ENCODE results near the gene PLPPR3. TPM values are rescaled to one million over a fixed set of nuclear protein-coding genes. Genes with fewer than 3 reads are reported as not detected.

Gene PLPPR3, protein sequence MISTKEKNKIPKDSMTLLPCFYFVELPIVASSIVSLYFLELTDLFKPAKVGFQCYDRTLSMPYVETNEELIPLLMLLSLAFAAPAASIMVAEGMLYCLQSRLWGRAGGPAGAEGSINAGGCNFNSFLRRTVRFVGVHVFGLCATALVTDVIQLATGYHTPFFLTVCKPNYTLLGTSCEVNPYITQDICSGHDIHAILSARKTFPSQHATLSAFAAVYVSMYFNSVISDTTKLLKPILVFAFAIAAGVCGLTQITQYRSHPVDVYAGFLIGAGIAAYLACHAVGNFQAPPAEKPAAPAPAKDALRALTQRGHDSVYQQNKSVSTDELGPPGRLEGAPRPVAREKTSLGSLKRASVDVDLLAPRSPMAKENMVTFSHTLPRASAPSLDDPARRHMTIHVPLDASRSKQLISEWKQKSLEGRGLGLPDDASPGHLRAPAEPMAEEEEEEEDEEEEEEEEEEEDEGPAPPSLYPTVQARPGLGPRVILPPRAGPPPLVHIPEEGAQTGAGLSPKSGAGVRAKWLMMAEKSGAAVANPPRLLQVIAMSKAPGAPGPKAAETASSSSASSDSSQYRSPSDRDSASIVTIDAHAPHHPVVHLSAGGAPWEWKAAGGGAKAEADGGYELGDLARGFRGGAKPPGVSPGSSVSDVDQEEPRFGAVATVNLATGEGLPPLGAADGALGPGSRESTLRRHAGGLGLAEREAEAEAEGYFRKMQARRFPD
- total RNA-seq: not detected
- long read RNA-seq: 0 reads

DNA sequence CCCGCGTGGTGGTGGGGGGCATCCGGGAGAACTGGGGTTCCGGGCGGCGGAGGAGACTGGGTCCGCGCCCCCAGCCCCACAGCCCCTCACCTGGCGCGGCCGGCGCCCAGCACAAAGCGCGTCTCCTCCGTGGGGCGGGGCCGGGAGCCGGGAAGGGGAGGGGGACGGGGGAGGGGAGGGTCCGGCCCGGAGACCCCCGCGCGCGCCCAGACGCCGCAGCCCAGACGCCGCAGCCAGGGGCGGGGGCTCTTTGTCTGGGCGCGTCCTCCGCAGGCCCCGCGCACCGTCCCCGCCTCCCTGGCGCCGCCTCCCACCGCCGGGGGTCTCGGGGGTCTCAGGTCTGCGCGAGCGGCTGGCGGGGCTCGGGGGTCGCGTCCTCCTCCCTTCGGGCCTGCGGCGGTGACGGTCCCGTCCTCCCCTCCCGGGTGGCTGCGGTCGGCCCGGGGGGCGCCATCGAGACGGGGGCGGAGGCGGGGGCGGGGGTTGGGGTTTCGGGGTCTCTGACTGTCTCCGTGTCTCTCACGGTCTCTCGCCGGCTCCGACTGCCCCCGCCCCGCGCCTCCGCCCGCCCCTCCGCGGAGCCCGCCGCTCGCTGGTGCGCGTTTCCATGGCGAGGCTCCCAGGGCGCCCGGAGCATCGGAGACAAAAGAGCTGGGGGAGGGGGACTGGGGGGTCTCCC lies at the start of gene PLPPR3:
TSS of gene PLPPR3 (minus strand) at position 131 of the 679 bp plus-strand sequence. CDS start 396 bp downstream, outside the sequence.
- no peak for DNase-seq (ENCODE audit: low spot score)

DNA sequence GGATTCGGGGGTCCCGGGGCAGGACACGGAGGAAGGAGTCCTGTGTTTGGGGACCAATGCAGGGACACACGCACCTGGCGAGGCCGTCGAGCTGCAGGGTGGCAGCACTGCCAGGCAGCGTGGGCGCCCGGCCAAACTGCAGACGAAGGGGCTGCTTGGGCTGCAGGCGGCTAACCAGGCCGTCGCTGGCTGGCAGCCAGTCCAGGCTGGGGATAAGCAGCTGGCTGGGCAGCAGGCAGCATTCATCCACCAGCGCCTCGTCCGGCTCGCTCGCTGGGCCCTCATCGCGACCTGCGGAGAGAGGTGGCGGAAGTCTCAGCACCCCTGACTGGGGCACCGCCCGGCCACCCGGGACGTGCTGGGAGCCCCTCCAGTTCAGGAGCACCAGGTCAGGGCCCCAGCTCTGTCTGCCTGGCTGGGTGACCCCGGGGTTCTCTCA lies 49.2 kb upstream of the PLPPR3 start:
- no peak for DNase-seq (ENCODE audit: low spot score)

DNA sequence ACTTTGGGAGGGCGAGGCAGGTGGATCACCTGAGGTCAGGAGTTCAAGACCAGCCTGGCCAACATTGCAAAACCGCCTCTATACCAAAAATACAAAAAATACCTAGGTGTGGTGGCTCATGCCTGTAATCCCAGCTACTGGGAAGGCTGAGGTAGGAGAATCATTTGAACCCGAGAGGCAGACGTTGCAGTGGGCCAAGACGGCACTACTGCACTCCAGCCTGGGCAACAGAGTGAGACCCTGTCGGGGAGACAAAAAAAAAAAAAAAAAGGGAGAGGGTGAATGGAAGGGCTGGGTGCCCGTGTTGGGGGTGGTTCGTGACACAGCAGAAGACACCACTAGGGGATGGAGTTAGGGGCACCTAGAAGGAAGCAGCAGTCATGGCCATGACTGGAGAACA lies 48.6 kb upstream of the PLPPR3 start:
- DNase-seq (ENCODE audit: low spot score): no peak

DNA sequence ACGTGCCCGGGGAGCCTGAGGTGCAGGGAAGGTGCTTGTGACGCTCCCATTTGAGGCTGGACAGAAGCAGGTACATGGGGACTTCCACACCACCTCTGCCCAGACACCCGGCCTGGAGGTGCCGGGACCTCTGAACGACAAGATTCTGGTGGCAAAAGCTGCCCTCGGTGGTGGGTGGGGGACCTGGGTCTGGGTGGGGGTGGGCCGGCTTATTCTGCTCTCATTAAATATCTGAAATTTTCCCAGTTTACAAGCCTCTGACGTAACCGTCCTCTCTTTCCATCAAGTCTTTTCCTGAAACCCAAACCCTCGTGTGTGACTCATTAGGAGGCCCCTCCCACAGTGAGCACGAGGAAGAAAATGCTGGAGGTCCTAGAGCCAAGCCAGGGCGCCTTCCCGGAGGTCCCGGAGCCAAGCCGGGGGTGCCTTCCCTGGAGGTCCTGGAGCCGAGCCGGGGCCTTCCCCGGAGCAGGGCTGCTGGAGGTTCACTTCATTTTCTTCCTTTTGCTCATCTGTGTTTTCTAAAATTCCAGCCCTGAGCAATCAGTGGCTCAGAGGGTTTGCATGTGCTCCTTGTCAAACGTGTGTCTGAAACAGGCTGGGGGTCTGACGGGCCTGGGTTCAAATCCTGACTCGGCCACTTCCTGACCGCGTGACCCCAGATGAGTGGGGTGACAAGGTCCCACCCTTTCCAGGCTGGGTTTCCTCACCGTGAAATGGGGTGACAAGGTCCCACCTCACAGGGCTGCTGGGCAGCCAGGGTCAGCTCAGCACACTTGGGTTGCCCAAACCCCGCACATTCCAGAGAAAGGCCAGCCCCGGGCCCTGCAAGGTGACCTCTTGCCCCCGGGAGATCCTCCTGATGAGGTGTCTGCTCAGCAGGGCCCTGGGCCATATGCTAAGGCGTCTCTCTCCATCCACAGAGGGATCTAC lies 47.8 kb upstream of the PLPPR3 start:
- DNase-seq (ENCODE audit: low spot score): no peak

DNA sequence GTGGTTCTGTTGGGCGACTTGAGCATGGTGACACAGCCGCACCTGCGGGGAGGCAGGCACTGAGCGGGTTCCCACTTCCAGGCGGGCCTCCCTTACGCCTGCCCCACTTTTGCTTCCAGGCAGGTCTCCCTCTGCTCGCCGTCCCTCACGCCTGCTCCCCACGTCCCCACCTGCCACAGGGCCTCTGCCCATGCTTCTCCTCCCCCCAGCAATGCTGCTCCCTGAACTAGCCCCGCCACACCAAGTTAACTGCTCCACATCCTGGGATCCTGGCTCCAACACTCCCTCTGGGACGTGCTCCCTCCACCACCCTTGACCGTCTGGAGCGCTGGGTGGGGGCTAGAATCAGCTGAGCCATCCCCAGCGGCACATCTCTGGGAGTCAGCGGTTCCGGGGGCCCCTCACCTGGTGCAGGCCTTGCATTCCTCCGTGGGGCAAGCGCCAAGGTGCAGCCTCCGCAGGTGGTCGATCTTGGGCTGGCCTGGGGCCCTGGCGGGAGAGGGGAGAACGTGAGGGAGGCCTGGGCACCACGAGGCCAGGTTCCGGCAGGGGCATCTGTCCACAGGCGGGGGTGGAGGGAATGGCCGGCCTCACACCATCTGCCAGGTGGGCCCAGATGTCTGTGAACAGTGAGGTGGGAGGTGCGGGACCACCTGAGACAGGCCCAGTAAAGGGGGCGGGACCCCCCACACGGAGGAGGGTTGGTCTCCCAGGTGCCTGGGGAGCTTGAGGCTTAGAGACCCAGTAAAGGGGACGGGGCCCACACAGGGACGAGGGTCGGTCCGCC lies 46.9 kb upstream of the PLPPR3 start:
- DNase-seq (ENCODE audit: low spot score): no peak

DNA sequence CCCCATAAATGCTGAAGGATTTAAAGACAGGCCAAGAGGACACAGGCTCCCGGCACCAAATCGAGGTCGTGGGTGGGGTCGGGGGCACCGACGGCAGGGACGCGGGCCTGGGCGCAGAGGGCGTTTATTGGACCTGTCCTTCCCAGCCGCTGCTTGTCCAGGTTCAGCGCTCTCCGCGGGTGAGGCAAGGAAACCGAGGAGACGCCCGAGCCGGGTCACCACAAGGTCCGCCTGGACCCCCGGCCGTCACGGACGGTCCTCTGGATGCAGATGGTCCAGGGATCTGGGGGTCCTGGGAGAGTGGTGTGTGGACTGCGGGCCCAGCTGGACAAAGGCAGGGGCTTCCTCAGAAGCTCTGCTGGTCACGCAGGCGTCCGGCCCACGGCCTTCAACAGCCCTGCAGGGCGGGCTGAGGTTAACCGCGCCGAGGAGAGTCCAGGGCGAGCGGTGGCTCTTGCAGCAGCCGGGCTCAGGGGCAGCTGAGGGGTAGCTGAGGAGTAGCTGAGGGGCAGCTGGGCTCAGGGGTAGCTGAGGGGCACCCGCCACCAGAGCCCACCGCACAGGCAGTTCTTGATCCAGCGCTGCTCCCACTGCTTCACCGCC lies 46.2 kb upstream of the PLPPR3 start:
- no peak for DNase-seq (ENCODE audit: low spot score)

DNA sequence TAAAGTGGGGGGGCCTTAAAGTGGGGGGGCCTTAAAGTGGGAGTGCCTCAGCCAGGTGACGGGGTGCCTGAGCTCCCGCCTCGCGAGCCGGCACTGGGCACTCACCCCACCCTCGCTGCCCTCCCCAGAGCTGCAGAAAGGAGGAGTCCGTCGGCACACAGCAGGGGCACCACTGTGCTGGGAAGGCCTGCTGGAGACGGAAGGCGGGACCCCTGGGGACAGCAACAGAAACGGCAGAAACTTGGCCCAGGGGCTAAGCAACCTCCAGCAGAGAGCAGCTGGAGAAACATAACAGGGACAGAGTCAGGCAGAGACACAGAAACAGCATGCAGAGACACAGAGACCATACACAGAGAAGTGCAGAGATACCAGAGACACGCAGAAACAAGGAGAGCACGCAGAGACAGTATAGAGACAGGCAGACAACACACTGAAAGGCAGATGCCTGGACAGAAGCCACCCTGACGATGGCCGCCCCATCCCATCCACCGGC lies 45.6 kb upstream of the PLPPR3 start:
- DNase-seq (ENCODE audit: low spot score): no peak

DNA sequence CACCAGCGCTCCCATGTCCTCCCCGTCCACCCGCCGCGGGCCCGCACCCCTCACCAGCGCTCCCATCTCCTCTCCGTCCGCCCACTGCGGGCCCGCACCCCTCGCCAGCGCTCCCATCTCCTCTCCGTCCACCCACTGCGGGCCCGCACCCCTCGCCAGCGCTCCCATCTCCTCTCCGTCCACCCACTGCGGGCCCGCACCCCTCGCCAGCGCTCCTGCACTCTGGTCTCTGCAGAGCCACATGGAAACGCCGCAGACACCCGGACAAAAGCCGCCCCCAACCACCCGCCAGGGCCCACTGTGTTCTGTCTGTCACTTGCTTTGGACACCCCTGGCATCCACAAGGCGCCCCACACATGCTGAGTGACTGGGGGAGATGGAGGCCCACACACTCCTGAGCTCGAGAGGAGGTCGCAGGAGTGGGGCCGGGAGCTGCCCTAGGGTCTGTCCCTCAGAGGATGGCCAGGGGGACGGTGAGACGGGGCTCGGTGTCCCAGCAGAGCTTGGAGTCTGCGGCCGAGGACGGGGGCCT lies 45.1 kb upstream of the PLPPR3 start:
- no peak for DNase-seq (ENCODE audit: low spot score)

DNA sequence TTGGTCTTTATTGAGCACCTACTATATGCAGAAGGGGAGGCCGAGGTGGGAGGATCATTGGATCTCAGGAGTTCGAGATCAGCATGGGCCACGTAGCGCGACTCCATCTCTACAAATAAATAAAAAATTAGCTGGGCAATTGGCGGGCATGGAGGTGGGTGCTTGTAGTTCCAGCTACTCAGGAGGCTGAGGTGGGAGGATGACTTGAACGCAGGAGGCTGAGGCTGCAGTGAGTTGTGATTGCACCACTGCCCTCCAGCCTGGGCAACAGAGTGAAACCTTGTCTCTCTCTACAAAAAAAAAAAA lies 41.5 kb upstream of the PLPPR3 start:
- DNase-seq (ENCODE audit: low spot score): no peak

DNA sequence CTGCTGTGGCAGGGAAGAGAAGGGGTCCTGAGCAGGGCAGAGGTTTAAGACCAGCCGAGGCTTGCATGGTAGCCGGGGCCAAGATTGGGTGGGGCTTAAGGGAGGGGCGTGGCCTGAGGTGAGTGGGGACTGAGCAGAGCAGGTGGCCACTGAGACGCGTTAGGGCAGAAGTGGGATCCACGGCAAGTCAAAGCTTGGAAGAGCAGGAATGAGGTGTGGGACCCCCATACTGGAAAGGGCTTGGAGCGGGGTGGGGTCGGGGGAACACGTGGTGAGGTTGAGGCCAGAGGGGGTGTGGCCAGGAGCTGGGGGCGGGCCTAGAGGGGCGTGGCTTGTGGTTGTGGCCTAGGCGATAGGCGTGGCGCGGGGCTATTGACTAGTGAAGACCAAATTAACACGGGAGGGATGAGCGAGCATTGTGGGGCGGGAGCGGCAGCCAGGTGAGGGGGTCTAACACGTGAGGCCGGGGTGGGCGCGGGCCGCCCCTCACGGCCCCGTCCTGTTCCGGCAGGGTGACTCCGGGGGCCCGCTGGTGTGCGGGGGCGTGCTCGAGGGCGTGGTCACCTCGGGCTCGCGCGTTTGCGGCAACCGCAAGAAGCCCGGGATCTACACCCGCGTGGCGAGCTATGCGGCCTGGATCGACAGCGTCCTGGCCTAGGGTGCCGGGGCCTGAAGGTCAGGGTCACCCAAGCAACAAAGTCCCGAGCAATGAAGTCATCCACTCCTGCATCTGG lies 41.0 kb upstream of the PLPPR3 start:
- DNase-seq (ENCODE audit: low spot score): no peak

DNA sequence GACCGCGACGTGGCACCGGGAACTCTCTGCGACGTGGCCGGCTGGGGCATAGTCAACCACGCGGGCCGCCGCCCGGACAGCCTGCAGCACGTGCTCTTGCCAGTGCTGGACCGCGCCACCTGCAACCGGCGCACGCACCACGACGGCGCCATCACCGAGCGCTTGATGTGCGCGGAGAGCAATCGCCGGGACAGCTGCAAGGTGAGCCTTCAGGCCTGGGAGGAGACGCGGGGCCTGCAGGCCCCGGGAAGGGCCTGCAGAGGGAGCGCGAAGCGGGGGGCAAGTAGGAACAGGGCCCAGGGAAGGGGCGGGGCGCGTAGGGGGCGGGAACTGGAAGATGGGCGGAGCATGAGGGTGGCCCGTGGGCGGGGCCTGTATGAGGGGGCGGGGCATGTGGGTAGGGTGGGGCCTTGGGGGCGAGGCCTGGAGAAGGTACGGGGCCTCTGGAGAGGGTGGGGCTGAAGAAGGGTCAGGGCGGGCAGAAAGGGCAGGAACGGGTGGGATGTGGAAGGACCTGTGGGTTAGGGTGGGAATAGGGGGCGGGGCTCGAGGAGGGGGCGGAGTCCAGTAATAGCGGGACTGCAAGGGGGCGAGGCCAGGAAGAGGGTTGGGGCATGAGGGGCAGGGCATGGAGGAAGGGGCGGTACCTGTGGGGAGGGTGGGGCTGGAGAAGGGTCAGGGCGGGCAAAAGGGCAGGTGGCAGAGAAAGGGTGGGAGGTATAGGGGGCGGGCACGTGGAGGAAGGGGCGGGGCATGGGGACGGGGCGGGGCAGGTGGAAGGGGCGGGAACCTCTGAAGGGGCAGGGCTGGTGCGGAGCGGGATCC lies 40.2 kb upstream of the PLPPR3 start:
- no peak for DNase-seq (ENCODE audit: low spot score)

DNA sequence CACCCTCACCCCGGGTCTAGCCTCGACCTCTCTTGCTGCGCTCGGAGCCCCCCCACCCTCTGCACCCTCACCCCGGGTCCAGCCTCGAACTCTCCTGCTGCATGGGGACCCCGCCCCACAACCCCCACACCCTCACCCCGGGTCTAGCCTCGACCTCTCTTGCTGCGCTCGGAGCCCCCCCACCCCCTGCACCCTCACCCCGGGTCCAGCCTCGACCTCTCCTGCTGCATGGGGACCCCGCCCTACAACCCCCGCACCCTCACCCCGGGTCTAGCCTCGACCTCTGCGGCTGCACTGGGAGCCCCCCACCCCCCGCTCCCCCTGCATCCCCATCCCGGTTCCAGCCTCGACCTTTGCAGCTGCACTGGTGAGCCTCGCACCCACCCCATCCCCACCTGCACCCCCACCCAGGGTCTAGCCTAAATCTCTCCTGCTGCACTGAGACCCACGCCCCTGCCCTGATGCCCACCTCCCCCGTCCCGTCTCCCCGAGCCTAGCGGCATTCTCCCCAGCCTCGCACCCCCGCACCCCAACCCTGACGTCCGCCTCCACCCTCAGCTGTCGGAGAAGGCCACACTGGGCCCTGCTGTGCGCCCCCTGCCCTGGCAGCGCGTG lies 39.5 kb upstream of the PLPPR3 start:
- DNase-seq (ENCODE audit: low spot score): no peak

DNA sequence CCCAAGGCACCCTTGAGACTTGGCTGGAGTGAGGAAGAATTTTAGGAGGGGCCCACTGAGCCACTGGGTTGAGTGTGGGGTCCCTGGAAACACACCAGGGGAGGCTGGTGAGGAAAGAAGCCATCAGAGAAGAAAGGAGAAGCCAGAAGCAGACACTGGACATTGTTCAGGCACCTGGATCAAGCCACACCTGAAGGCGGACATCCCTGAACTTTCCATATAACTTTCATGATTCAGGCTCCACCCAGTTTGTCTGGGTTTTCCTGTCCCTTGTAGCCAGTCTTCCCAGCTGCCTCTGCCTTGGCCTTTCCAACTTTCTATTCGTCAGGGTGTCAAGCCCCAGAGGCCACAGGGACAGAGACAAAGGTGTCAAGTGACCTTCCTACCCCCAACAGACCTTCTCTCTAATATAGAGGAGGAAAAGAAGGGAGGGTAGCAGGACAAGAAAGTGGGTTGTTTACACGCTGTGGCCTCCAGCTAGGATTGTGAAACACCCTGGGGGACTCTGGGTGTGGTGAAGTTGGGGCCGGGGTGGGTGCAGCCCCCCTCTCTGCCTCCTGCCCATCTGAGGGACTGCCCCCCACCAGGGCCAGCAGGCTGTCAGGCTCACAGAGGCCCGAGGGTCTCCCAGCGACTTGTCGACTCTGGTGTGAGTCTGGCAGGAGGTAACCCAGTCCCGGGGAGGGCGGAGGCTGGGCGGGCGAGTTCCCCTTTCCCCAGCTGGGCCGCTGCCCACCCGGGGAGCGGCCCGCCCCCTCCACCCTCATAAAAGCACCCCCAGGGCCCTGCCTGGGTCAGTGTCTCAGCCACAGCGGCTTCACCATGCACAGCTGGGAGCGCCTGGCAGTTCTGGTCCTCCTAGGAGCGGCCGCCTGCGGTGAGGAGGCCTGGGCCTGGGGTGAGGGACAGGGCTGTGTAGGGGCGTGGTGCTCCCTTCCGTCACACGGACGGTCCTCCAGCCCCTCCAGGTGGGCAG lies 37.4 kb upstream of the PLPPR3 start, which contains the start of gene CFD:
TSS of gene CFD (plus strand) at position 797 of the 976 bp plus-strand sequence. CDS start at position 823, 26 bp downstream.
- DNase-seq (ENCODE audit: low spot score): no peak

DNA sequence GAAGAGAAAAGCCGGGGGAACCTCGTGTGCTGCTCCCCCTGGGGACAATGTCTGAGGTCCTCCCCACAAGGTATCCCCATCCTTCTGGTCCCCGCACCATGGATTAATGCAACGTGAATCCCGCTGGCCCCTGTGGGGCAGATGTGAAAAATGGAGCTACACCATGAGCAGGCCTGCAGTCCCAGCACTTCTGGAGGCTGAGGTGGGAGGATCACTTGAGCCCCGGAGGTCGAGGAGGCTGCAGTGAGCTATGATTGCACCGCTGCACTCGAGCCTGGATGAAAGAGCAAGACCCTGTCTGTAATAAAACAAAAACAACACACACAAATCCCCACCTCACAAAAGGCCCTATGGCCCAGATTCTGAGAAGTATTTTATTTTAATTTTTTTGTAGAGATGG lies 36.5 kb upstream of the PLPPR3 start:
- no peak for DNase-seq (ENCODE audit: low spot score)

DNA sequence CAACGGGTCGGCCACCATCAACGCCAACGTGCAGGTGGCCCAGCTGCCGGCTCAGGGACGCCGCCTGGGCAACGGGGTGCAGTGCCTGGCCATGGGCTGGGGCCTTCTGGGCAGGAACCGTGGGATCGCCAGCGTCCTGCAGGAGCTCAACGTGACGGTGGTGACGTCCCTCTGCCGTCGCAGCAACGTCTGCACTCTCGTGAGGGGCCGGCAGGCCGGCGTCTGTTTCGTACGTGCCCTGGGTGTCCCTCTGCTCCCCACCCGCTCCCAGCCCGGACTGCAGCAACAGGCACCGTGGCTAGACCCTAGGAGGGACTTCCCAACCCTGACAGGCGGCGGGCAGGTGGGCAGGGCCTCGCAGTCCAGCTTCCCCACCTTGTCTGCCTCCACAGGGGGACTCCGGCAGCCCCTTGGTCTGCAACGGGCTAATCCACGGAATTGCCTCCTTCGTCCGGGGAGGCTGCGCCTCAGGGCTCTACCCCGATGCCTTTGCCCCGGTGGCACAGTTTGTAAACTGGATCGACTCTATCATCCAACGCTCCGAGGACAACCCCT lies 33.9 kb upstream of the PLPPR3 start:
- DNase-seq (ENCODE audit: low spot score): no peak

DNA sequence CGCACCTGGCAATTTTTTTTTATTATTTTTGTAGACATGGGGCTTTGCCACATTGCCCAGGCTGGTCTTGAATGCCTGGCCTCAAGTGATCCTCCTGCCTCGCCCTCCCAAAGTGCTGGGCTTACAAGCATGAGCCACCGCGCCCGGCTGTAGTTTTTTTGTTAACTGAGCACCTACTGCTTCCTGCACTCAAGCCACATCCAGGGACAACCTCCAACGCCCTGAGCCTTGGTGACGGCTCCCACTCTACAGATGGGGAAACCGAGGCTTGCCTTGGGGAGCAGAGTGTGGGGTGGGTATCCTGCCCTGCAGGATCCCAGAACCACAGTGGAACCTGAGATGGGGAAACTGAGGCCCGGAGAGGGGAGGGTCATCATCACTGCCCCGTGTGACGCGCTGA lies 33.4 kb upstream of the PLPPR3 start:
- no peak for DNase-seq (ENCODE audit: low spot score)
